Eye (tissue), 1 donor: ENCODE results near the gene IFNA16.
A peak's percentile ranks its signal among the peaks of the same experiment; 100 is the strongest.
"Not testable (repeated sequence)": the region's sequence is repeated elsewhere in the genome, so short reads cannot be mapped to it uniquely, and the experiment has no call there.

Source experiments
- DNase-seq: peaks from one replicate; pipeline ENCODE4 v3.0.0-alpha.2; 2015

Gene IFNA16

GRCh38 chr9:21217211-21217610 is at the start of gene IFNA16:
TSS of gene IFNA16 (minus strand) at chr9:21217311. CDS start at chr9:21217305, 6 bp downstream.
- not testable (repeated sequence) for DNase-seq

- DNase-seq = no peak
Measured at GRCh38 chr9:21265421-21266189, 48.5 kb upstream of the IFNA16 start.

- no peak for DNase-seq
Measured at GRCh38 chr9:21255538-21256212, 38.6 kb upstream of the IFNA16 start.

- peak; percentile 70 for DNase-seq
Measured at GRCh38 chr9:21252721-21253547, 35.8 kb upstream of the IFNA16 start.

- no peak for DNase-seq
Measured at GRCh38 chr9:21251638-21252037, 34.5 kb upstream of the IFNA16 start.

- no peak for DNase-seq
Measured at GRCh38 chr9:21251190-21251589, 34.1 kb upstream of the IFNA16 start.

GRCh38 chr9:21244836-21245235 is 27.7 kb upstream of the IFNA16 start:
- DNase-seq = no peak

GRCh38 chr9:21239911-21240310 is 22.8 kb upstream of the IFNA16 start, which contains the start of gene IFNA14:
TSS of gene IFNA14 (minus strand) at chr9:21240005. CDS start at chr9:21239935, 70 bp downstream.
- no peak for DNase-seq

GRCh38 chr9:21236360-21236714 is 19.2 kb upstream of the IFNA16 start:
- DNase-seq = not testable (repeated sequence)

GRCh38 chr9:21235468-21236359 is 18.6 kb upstream of the IFNA16 start:
- DNase-seq = peak; percentile 54

- DNase-seq = no peak
Measured at GRCh38 chr9:21234153-21234687, 17.1 kb upstream of the IFNA16 start.

- DNase-seq = no peak
Measured at GRCh38 chr9:21233258-21233657, 16.1 kb upstream of the IFNA16 start.

- no peak for DNase-seq
Measured at GRCh38 chr9:21228122-21228521, 11.0 kb upstream of the IFNA16 start, which contains the start of gene IFNA17. TSS of gene IFNA17 (minus strand) at chr9:21228222. CDS start at chr9:21228173, 49 bp downstream.

- DNase-seq = not testable (repeated sequence)
Measured at GRCh38 chr9:21213411-21214326, 3.4 kb downstream of the IFNA16 start.

- DNase-seq = not testable (repeated sequence)
Measured at GRCh38 chr9:21212160-21212559, 5.0 kb downstream of the IFNA16 start.

- DNase-seq = not testable (repeated sequence)
Measured at GRCh38 chr9:21210782-21211181, 6.3 kb downstream of the IFNA16 start.

GRCh38 chr9:21210311-21210710 is 6.8 kb downstream of the IFNA16 start:
- DNase-seq = no peak

- not testable (repeated sequence) for DNase-seq
Measured at GRCh38 chr9:21207043-21207442, 10.1 kb downstream of the IFNA16 start, which contains the start of gene IFNA10. TSS of gene IFNA10 (minus strand) at chr9:21207143. CDS start at chr9:21207097, 46 bp downstream.

- no peak for DNase-seq
Measured at GRCh38 chr9:21205204-21205603, 11.9 kb downstream of the IFNA16 start.

GRCh38 chr9:21202105-21202504 is 15.0 kb downstream of the IFNA16 start, which contains the start of gene IFNA7:
TSS of gene IFNA7 (minus strand) at chr9:21202205. CDS start at chr9:21202165, 40 bp downstream.
- not testable (repeated sequence) for DNase-seq
